ENCODE measurements around the gene IL17RE. TPM values are rescaled to one million over a fixed set of nuclear protein-coding genes. Genes with fewer than 3 reads are reported as not detected.
"Not testable (repeated sequence)": the region's sequence is repeated elsewhere in the genome, so short reads cannot be mapped to it uniquely, and the experiment has no call there.

The IL17RE gene
- total RNA-seq (2022): 25.5 and 30.6 TPM in 2 replicates
- Bru-seq, nascent RNA: percentile 50 among the genes with signal in this experiment
- BruChase-seq, experiment 1, labeled RNA remaining after a 6-hour chase: percentile 64 among the genes with signal in this experiment
- percentile 68 among the genes with signal in this experiment for BruChase-seq, experiment 2, labeled RNA remaining after a 2-hour chase
- long read RNA-seq, partial matches to known transcripts: 1 of 3 reads
- long read RNA-seq, other reads (novel, unspliced or antisense): 2 of 3 reads

- peak; percentile 76 for DNase-seq
- CTCF ChIA-PET: interaction anchor here (0.5 to 1.2 kb wide), 5 partner anchors 9 to 287 kb away, joined by 3 to 4 read pairs (median 3); no protein-coding TSS in a partner anchor
- H3K4me1 Mint-ChIP-seq (ENCODE audit: low read depth, unreplicated experiment): peaks cover 45% of the 10 kb centered on the region
- TF ChIP-seq, protein P1, sequence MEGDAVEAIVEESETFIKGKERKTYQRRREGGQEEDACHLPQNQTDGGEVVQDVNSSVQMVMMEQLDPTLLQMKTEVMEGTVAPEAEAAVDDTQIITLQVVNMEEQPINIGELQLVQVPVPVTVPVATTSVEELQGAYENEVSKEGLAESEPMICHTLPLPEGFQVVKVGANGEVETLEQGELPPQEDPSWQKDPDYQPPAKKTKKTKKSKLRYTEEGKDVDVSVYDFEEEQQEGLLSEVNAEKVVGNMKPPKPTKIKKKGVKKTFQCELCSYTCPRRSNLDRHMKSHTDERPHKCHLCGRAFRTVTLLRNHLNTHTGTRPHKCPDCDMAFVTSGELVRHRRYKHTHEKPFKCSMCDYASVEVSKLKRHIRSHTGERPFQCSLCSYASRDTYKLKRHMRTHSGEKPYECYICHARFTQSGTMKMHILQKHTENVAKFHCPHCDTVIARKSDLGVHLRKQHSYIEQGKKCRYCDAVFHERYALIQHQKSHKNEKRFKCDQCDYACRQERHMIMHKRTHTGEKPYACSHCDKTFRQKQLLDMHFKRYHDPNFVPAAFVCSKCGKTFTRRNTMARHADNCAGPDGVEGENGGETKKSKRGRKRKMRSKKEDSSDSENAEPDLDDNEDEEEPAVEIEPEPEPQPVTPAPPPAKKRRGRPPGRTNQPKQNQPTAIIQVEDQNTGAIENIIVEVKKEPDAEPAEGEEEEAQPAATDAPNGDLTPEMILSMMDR (IDR thresholded peaks at IDR 0.05; ENCODE audit: unreplicated experiment): no peak
- peak within 1 kb of the TSS; percentile 42 for H3K27ac Mint-ChIP-seq (ENCODE audit: unreplicated experiment)
- H3K9me3 Mint-ChIP-seq (ENCODE audit: low read depth, unreplicated experiment): no peaks in the 10 kb centered on the region
- H3K27me3 Mint-ChIP-seq (ENCODE audit: unreplicated experiment): no peaks in the 10 kb centered on the region
- BruUV-seq (replicated peaks): no TSS peak
- intact Hi-C loops (cut with micrococcal nuclease; ENCODE audit: unreplicated experiment): no loop called here
- H3K4me3 Mint-ChIP-seq (ENCODE audit: low read depth, unreplicated experiment): peak within 1 kb of the TSS; percentile 82
- peaks cover 14% of the 10 kb centered on the region for H3K36me3 Mint-ChIP-seq (ENCODE audit: insufficient read depth, unreplicated experiment)
These were observed at the start of gene IL17RE for GRCh38 chr3:9902372-9903237. TSS of gene IL17RE (plus strand) at chr3:9902848. CDS start at chr3:9902933, 85 bp downstream.

- H3K4me1 Mint-ChIP-seq (ENCODE audit: low read depth, unreplicated experiment); H3K27ac Mint-ChIP-seq (ENCODE audit: unreplicated experiment); DNase-seq; H3K4me3 Mint-ChIP-seq (ENCODE audit: low read depth, unreplicated experiment); BruUV-seq (replicated peaks); H3K36me3 Mint-ChIP-seq (ENCODE audit: insufficient read depth, unreplicated experiment); intact Hi-C loops (cut with micrococcal nuclease; ENCODE audit: unreplicated experiment); H3K9me3 Mint-ChIP-seq (ENCODE audit: low read depth, unreplicated experiment); CTCF ChIA-PET: not testable (repeated sequence)
- peaks cover 32% of the 10 kb centered on the region for H3K27me3 Mint-ChIP-seq (ENCODE audit: unreplicated experiment)
These were observed 48.2 kb upstream of the IL17RE start for GRCh38 chr3:9854291-9854940.

DNA sequence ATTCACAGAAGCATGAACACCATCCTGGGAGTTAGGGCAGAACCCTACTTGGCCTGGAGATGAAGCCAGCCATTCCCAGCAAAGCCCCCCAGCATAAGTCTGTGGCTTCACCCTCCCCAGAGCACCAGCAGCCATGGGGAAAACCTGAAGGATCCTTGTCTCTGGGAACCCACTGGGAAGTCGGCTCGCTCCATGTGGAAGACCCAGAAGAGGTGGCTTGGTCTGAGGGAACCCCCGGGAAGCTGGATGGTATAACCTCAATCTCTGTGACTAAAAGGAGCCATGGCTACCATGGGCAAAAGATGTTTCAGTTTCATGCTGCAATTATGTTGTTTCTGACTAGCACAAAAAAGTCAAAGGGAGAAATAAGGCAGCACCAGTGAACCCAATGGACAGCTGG lies 47.1 kb upstream of the IL17RE start:
- H3K4me3 Mint-ChIP-seq (ENCODE audit: low read depth, unreplicated experiment): no peak overlapping the region
- no peaks in the 10 kb centered on the region for H3K36me3 Mint-ChIP-seq (ENCODE audit: insufficient read depth, unreplicated experiment)
- no peak overlapping the region for H3K27ac Mint-ChIP-seq (ENCODE audit: unreplicated experiment)
- BruUV-seq (replicated peaks): no TSS peak
- TF ChIP-seq, protein P1 (IDR thresholded peaks at IDR 0.05; ENCODE audit: unreplicated experiment): no peak
- peaks cover 32% of the 10 kb centered on the region for H3K27me3 Mint-ChIP-seq (ENCODE audit: unreplicated experiment)
- H3K4me1 Mint-ChIP-seq (ENCODE audit: low read depth, unreplicated experiment): peaks cover 7% of the 10 kb centered on the region
- CTCF ChIA-PET: no interaction called here
- H3K9me3 Mint-ChIP-seq (ENCODE audit: low read depth, unreplicated experiment): no peaks in the 10 kb centered on the region
- no peak for DNase-seq
- intact Hi-C loops (cut with micrococcal nuclease; ENCODE audit: unreplicated experiment): no loop called here

GRCh38 chr3:9859530-9860025 lies 43.1 kb upstream of the IL17RE start:
- TF ChIP-seq, protein P1 (IDR thresholded peaks at IDR 0.05; ENCODE audit: unreplicated experiment): no peak
- Mint-ChIP-seq H3K27me3 (ENCODE audit: unreplicated experiment) (no peaks in the 10 kb centered on the region), H3K4me1 (ENCODE audit: low read depth, unreplicated experiment) (no peaks in the 10 kb centered on the region), H3K4me3 (ENCODE audit: low read depth, unreplicated experiment) (no peak overlapping the region), H3K9me3 (ENCODE audit: low read depth, unreplicated experiment) (no peaks in the 10 kb centered on the region), H3K27ac (ENCODE audit: unreplicated experiment) (no peak overlapping the region), H3K36me3 (ENCODE audit: insufficient read depth, unreplicated experiment) (no peaks in the 10 kb centered on the region)
- BruUV-seq (replicated peaks): no TSS peak
- intact Hi-C loops (cut with micrococcal nuclease; ENCODE audit: unreplicated experiment): loop anchor here (5.0 kb wide), 1 partner anchor 38 kb away; no protein-coding TSS in a partner anchor
- DNase-seq: no peak
- CTCF ChIA-PET: no interaction called here

Measured in Calu3 (cell line).